Mesendoderm (in vitro differentiated cells): ENCODE results near the gene MEIKIN.

Experiments used
- DNase-seq: peaks from one replicate; pipeline ENCODE4 v3.0.0; 2013
- H2AK5ac ChIP-seq: 2 replicates; pipeline ENCODE4 v1.6.1; 2013; ENCODE audit warnings: low read length, inconsistent platforms
- H2BK120ac ChIP-seq: 2 replicates; pipeline ENCODE4 v1.6.1; 2013; ENCODE audit warnings: low read depth, mild to moderate bottlenecking, low read length, moderate library complexity, mixed read lengths
- H2BK15ac ChIP-seq: replicated peaks from 2 replicates; pipeline ENCODE4 v1.6.1; 2013; ENCODE audit warnings: low read depth, mild to moderate bottlenecking, moderate library complexity
- H2BK5ac ChIP-seq: 2 replicates; pipeline ENCODE4 v1.6.1; 2013; ENCODE audit warnings: low read length, inconsistent platforms
- H3K18ac ChIP-seq: 2 replicates; pipeline ENCODE4 v1.6.1; 2013; ENCODE audit warnings: mild to moderate bottlenecking, low read length, mixed read lengths
- H3K23ac ChIP-seq: one replicate; pipeline ENCODE4 v1.6.1; 2013; ENCODE audit warnings: low read length
- H3K27ac ChIP-seq: 2 replicates; pipeline ENCODE4 v1.5.1; 2013; ENCODE audit warnings: low read depth, mild to moderate bottlenecking, inconsistent platforms, low read length, moderate library complexity
- H3K27me3 ChIP-seq: 2 replicates; pipeline ENCODE4 v1.6.1; 2013; ENCODE audit warnings: low read length, control low read depth, mild to moderate bottlenecking, inconsistent platforms; ENCODE audit not compliant: insufficient read depth, poor library complexity
- H3K36me3 ChIP-seq: 2 replicates; pipeline ENCODE4 v1.6.1; 2013; ENCODE audit warnings: low read length, inconsistent platforms; ENCODE audit not compliant: control insufficient read depth, insufficient read depth
- H3K4ac ChIP-seq: one replicate; pipeline ENCODE4 v1.6.1; 2013; ENCODE audit warnings: low read depth, mild to moderate bottlenecking, low read length, moderate library complexity
- H3K4me1 ChIP-seq: 2 replicates; pipeline ENCODE4 v1.6.1; 2013; ENCODE audit warnings: low read depth, low read length, inconsistent platforms; ENCODE audit not compliant: control insufficient read depth
- H3K4me2 ChIP-seq: 2 replicates; pipeline ENCODE4 v1.6.1; 2013; ENCODE audit warnings: low read length
- H3K4me3 ChIP-seq: 2 replicates; pipeline ENCODE4 v1.5.1; 2013; ENCODE audit warnings: mild to moderate bottlenecking, low read length
- H3K56ac ChIP-seq: one replicate; pipeline ENCODE4 v1.6.1; 2013; ENCODE audit warnings: low read length
- H3K79me1 ChIP-seq: 2 replicates; pipeline ENCODE4 v1.6.1; 2013; ENCODE audit warnings: low read length, inconsistent platforms
- H3K79me2 ChIP-seq: 2 replicates; pipeline ENCODE4 v1.6.1; 2013; ENCODE audit warnings: mild to moderate bottlenecking, low read length; ENCODE audit not compliant: control insufficient read depth, insufficient read depth
- H3K9ac ChIP-seq: 2 replicates; pipeline ENCODE4 v1.6.1; 2013; ENCODE audit warnings: low read length, inconsistent platforms
- H4K5ac ChIP-seq: one replicate; pipeline ENCODE4 v1.6.1; 2013; ENCODE audit warnings: low read length
- H4K8ac ChIP-seq: one replicate; pipeline ENCODE4 v1.6.1; 2013; ENCODE audit warnings: low read depth, mild to moderate bottlenecking, control low read depth, low read length, moderate library complexity
- WGBS: extraction: QIAGEN DNeasy Blood & Tissue Kit; methylation state at CpG from one replicate; pipeline ENCODE4 v1.1.7; 2013; ENCODE audit warnings: low lambda C conversion rate, missing lambda C conversion rate; ENCODE audit not compliant: insufficient coverage; ENCODE audit errors: extremely low coverage; 5-methylcytosine and 5-hydroxymethylcytosine counted together

MEIKIN gene

GRCh38 chr5:131863700-131864099, 81.8 kb downstream of the MEIKIN start:
- no peak overlapping the region for H4K5ac ChIP-seq
- H3K4ac ChIP-seq = no peak overlapping the region
- H4K8ac ChIP-seq = no peak overlapping the region
- H3K18ac ChIP-seq = no peak overlapping the region
- no peak overlapping the region for H2AK5ac ChIP-seq
- no peaks in the 10 kb centered on the region for H3K36me3 ChIP-seq
- H3K23ac ChIP-seq = no peak overlapping the region
- no peaks in the 10 kb centered on the region for H3K4me1 ChIP-seq
- no peak overlapping the region for H2BK15ac ChIP-seq
- no CpG with 5 or more reads among the region's 5 CpGs for WGBS
- no peak overlapping the region for H3K27ac ChIP-seq
- H2BK120ac ChIP-seq = no peak overlapping the region
- no peak overlapping the region for H3K4me3 ChIP-seq
- H3K4me2 ChIP-seq = no peak overlapping the region
- no peak overlapping the region for H3K9ac ChIP-seq
- H3K79me2 ChIP-seq = no peaks in the 10 kb centered on the region
- no peak overlapping the region for H2BK5ac ChIP-seq
- no peak overlapping the region for H3K56ac ChIP-seq
- H3K79me1 ChIP-seq = no peaks in the 10 kb centered on the region
- no peak for DNase-seq
- no peaks in the 10 kb centered on the region for H3K27me3 ChIP-seq

- no peak overlapping the region for H3K4me3 ChIP-seq
- no peak overlapping the region for H2AK5ac ChIP-seq
- no peak overlapping the region for H3K56ac ChIP-seq
- no peak overlapping the region for H3K23ac ChIP-seq
- no peak overlapping the region for H2BK120ac ChIP-seq
- H3K27me3 ChIP-seq = no peaks in the 10 kb centered on the region
- H2BK15ac ChIP-seq = no peak overlapping the region
- H3K27ac ChIP-seq = no peak overlapping the region
- H4K8ac ChIP-seq = no peak overlapping the region
- WGBS = no CpG with 5 or more reads among the region's 10 CpGs
- DNase-seq = no peak
- no peak overlapping the region for H3K9ac ChIP-seq
- H3K4me1 ChIP-seq = no peaks in the 10 kb centered on the region
- H3K36me3 ChIP-seq = no peaks in the 10 kb centered on the region
- no peak overlapping the region for H3K4me2 ChIP-seq
- no peak overlapping the region for H2BK5ac ChIP-seq
- H3K79me2 ChIP-seq = no peaks in the 10 kb centered on the region
- no peak overlapping the region for H3K4ac ChIP-seq
- H3K79me1 ChIP-seq = no peaks in the 10 kb centered on the region
- no peak overlapping the region for H4K5ac ChIP-seq
- no peak overlapping the region for H3K18ac ChIP-seq
Measured at GRCh38 chr5:131857388-131857787, 88.1 kb downstream of the MEIKIN start.

GRCh38 chr5:131855452-131855851, 90.0 kb downstream of the MEIKIN start:
- WGBS = no CpG with 5 or more reads among the region's 3 CpGs

GRCh38 chr5:131854134-131854533, 91.3 kb downstream of the MEIKIN start:
- H3K4me2 ChIP-seq = no peak overlapping the region
- H3K9ac ChIP-seq = no peak overlapping the region
- no peaks in the 10 kb centered on the region for H3K79me1 ChIP-seq
- H2BK5ac ChIP-seq = no peak overlapping the region
- H3K79me2 ChIP-seq = no peaks in the 10 kb centered on the region
- no peaks in the 10 kb centered on the region for H3K27me3 ChIP-seq
- H3K4ac ChIP-seq = no peak overlapping the region
- no peak for DNase-seq
- H4K8ac ChIP-seq = no peak overlapping the region
- H3K4me3 ChIP-seq = no peak overlapping the region
- H3K4me1 ChIP-seq = no peaks in the 10 kb centered on the region
- H2BK120ac ChIP-seq = no peak overlapping the region
- no peak overlapping the region for H4K5ac ChIP-seq
- H3K36me3 ChIP-seq = no peaks in the 10 kb centered on the region
- H3K27ac ChIP-seq = no peak overlapping the region
- no peak overlapping the region for H3K18ac ChIP-seq
- H3K56ac ChIP-seq = no peak overlapping the region
- H3K23ac ChIP-seq = no peak overlapping the region
- no peak overlapping the region for H2BK15ac ChIP-seq
- H2AK5ac ChIP-seq = no peak overlapping the region

More at GRCh38 chr5:131855452-131855851, 90.0 kb downstream of the MEIKIN start:
- H3K4me2 ChIP-seq = no peak overlapping the region
- H2BK120ac ChIP-seq = no peak overlapping the region
- H2BK15ac ChIP-seq = no peak overlapping the region
- H3K27ac ChIP-seq = no peak overlapping the region
- no peak overlapping the region for H3K18ac ChIP-seq
- no peak overlapping the region for H3K4me3 ChIP-seq
- no peaks in the 10 kb centered on the region for H3K36me3 ChIP-seq
- H3K4ac ChIP-seq = no peak overlapping the region
- H3K9ac ChIP-seq = no peak overlapping the region
- no peak overlapping the region for H4K8ac ChIP-seq
- no peaks in the 10 kb centered on the region for H3K79me2 ChIP-seq
- no peak overlapping the region for H3K23ac ChIP-seq
- H2AK5ac ChIP-seq = no peak overlapping the region
- H3K27me3 ChIP-seq = no peaks in the 10 kb centered on the region
- H4K5ac ChIP-seq = no peak overlapping the region
- no peaks in the 10 kb centered on the region for H3K79me1 ChIP-seq
- H3K56ac ChIP-seq = no peak overlapping the region
- no peak for DNase-seq
- H2BK5ac ChIP-seq = no peak overlapping the region
- H3K4me1 ChIP-seq = no peaks in the 10 kb centered on the region

- no peak overlapping the region for H4K8ac ChIP-seq
- H3K79me2 ChIP-seq = no peaks in the 10 kb centered on the region
- no CpG with 5 or more reads among the region's 2 CpGs for WGBS
- no peaks in the 10 kb centered on the region for H3K79me1 ChIP-seq
- no peak overlapping the region for H3K4me2 ChIP-seq
- no peak overlapping the region for H3K9ac ChIP-seq
- H3K27me3 ChIP-seq = no peaks in the 10 kb centered on the region
- H3K4me3 ChIP-seq = no peak overlapping the region
- H3K4me1 ChIP-seq = no peaks in the 10 kb centered on the region
- H2BK5ac ChIP-seq = no peak overlapping the region
- no peak overlapping the region for H2BK120ac ChIP-seq
- no peak overlapping the region for H3K56ac ChIP-seq
- H3K27ac ChIP-seq = no peak overlapping the region
- no peak overlapping the region for H4K5ac ChIP-seq
- no peak for DNase-seq
- H2BK15ac ChIP-seq = no peak overlapping the region
- H3K4ac ChIP-seq = no peak overlapping the region
- no peak overlapping the region for H3K18ac ChIP-seq
- H3K23ac ChIP-seq = no peak overlapping the region
- no peak overlapping the region for H2AK5ac ChIP-seq
- no peaks in the 10 kb centered on the region for H3K36me3 ChIP-seq
Measured at GRCh38 chr5:131848662-131849061, 96.8 kb downstream of the MEIKIN start.

GRCh38 chr5:131846536-131846935, 98.9 kb downstream of the MEIKIN start:
- Histone ChIP-seq H4K8ac (no peak overlapping the region), H3K27me3 (no peaks in the 10 kb centered on the region), H2BK15ac (no peak overlapping the region), H3K36me3 (no peaks in the 10 kb centered on the region), H3K23ac (no peak overlapping the region), H3K4me2 (no peak overlapping the region), H3K4me3 (no peak overlapping the region), H4K5ac (no peak overlapping the region), H3K4ac (no peak overlapping the region), H3K56ac (no peak overlapping the region), H2AK5ac (no peak overlapping the region), H2BK5ac (no peak overlapping the region), H2BK120ac (no peak overlapping the region), H3K18ac (no peak overlapping the region), H3K79me1 (no peaks in the 10 kb centered on the region), H3K9ac (no peak overlapping the region), H3K4me1 (no peaks in the 10 kb centered on the region), H3K27ac (no peak overlapping the region), H3K79me2 (no peaks in the 10 kb centered on the region)
- no CpG with 5 or more reads among the region's 1 CpG for WGBS
- no peak for DNase-seq
